Stimulated activated CD4-positive, alpha-beta T cell treated with anti-CD3 and anti-CD28 coated beads, Interleukin-15, amount 100 ng/mL, for 48 hours (primary cell): Measurements from ENCODE around the gene CDA.
"Not testable (repeated sequence)": the region's sequence is repeated elsewhere in the genome, so short reads cannot be mapped to it uniquely, and the experiment has no call there.

Source experiments
- DNase-seq, 2 donors: peaks; one replicate each; pipeline ENCODE4 v3.0.0-alpha.2; 2020; ENCODE audit warnings: low read depth in 2 of 2

CDA gene

GRCh38 chr1:20586953-20587660 lies 1.8 kb upstream of the CDA start:
- DNase-seq, result no peak

- no peak for DNase-seq
Measured at GRCh38 chr1:20587661-20588053, 1.2 kb upstream of the CDA start.

GRCh38 chr1:20589331-20590278 lies 708 bp downstream of the CDA start:
- DNase-seq, result no peak

GRCh38 chr1:20590306-20590777 lies 1.4 kb downstream of the CDA start:
- no peak for DNase-seq

GRCh38 chr1:20593756-20594155 lies 4.9 kb downstream of the CDA start:
- no peak for DNase-seq

- no peak for DNase-seq
Measured at GRCh38 chr1:20594746-20595145, 5.8 kb downstream of the CDA start.

GRCh38 chr1:20596106-20596505 lies 7.2 kb downstream of the CDA start:
- DNase-seq, result no peak

- no peak for DNase-seq
Measured at GRCh38 chr1:20597650-20598049, 8.8 kb downstream of the CDA start.

- no peak for DNase-seq
Measured at GRCh38 chr1:20600156-20600555, 11.3 kb downstream of the CDA start.

- no peak for DNase-seq
Measured at GRCh38 chr1:20601129-20601825, 12.4 kb downstream of the CDA start.

GRCh38 chr1:20602851-20603450 lies 14.1 kb downstream of the CDA start:
- no peak for DNase-seq

- no peak for DNase-seq
Measured at GRCh38 chr1:20603504-20604464, 14.9 kb downstream of the CDA start.

GRCh38 chr1:20604678-20605077 lies 15.8 kb downstream of the CDA start:
- DNase-seq, result no peak

GRCh38 chr1:20606801-20607570 lies 18.1 kb downstream of the CDA start:
- DNase-seq, result not testable (repeated sequence)

- no peak for DNase-seq
Measured at GRCh38 chr1:20609541-20609940, 20.6 kb downstream of the CDA start.

- no peak for DNase-seq
Measured at GRCh38 chr1:20610970-20611369, 22.1 kb downstream of the CDA start.

- DNase-seq, result no peak
Measured at GRCh38 chr1:20611652-20612051, 22.8 kb downstream of the CDA start.

GRCh38 chr1:20612221-20612746 lies 23.4 kb downstream of the CDA start:
- no peak for DNase-seq

- DNase-seq, result no peak
Measured at GRCh38 chr1:20614131-20614579, 25.3 kb downstream of the CDA start.
